NCI-H345 (cell line): Measurements from ENCODE around the gene FEM1B.

ENCODE experiments used
- DNase-seq: peaks from one replicate; lab custom pipeline; 2025; lab: John Stamatoyannopoulos, UW

FEM1B gene

GRCh38 chr15:68326711-68327354 lies 49.3 kb downstream of the FEM1B start:
- DNase-seq = no peak

- no peak for DNase-seq
These were observed 50.9 kb downstream of the FEM1B start for GRCh38 chr15:68328443-68328842.

GRCh38 chr15:68328964-68329363 lies 51.4 kb downstream of the FEM1B start:
- no peak for DNase-seq

GRCh38 chr15:68330416-68330815 lies 52.9 kb downstream of the FEM1B start:
- DNase-seq = no peak

GRCh38 chr15:68330901-68331300 lies 53.4 kb downstream of the FEM1B start:
- peak; percentile 86 for DNase-seq

GRCh38 chr15:68332266-68332665 lies 54.7 kb downstream of the FEM1B start:
- DNase-seq = no peak

GRCh38 chr15:68333775-68334470 lies 56.4 kb downstream of the FEM1B start:
- DNase-seq = peak; percentile 7

- DNase-seq = no peak
These were observed 57.1 kb downstream of the FEM1B start for GRCh38 chr15:68334661-68335124.

- peak; percentile 81 for DNase-seq
These were observed 57.7 kb downstream of the FEM1B start for GRCh38 chr15:68335251-68335650.

- DNase-seq = no peak
These were observed 58.1 kb downstream of the FEM1B start for GRCh38 chr15:68335655-68336054.

GRCh38 chr15:68336516-68336915 lies 59.0 kb downstream of the FEM1B start:
- no peak for DNase-seq

- DNase-seq = no peak
These were observed 60.3 kb downstream of the FEM1B start for GRCh38 chr15:68337826-68338225.

- no peak for DNase-seq
These were observed 61.9 kb downstream of the FEM1B start for GRCh38 chr15:68339481-68339880.

GRCh38 chr15:68340726-68341671 lies 63.5 kb downstream of the FEM1B start:
- DNase-seq = no peak

- no peak for DNase-seq
These were observed 64.5 kb downstream of the FEM1B start for GRCh38 chr15:68341760-68342725.

- DNase-seq = no peak
These were observed 66.2 kb downstream of the FEM1B start for GRCh38 chr15:68343579-68344225.

GRCh38 chr15:68344600-68344999 lies 67.1 kb downstream of the FEM1B start:
- DNase-seq = no peak
